Suprapubic skin (tissue), 4 donors: ENCODE results near the gene POLR2C. TPM values are rescaled to one million over a fixed set of nuclear protein-coding genes. Genes with fewer than 3 reads are reported as not detected.
A peak's percentile ranks its signal among the peaks of the same experiment; 100 is the strongest.

Experiments
- DNase-seq, 2 donors: peaks; one replicate each; pipeline ENCODE4 v3.0.0-alpha.2; 2019; ENCODE audit warnings: low spot score in 2 of 2
- H3K27ac ChIP-seq: fragments of 200-600 bp; sonication (generic); one replicate; pipeline ENCODE4 v1.5.1; 2019
- H3K27me3 ChIP-seq: fragments of 200-600 bp; sonication (generic); one replicate; pipeline ENCODE4 v1.5.1; 2019
- H3K36me3 ChIP-seq: fragments of 200-600 bp; sonication (generic); one replicate; pipeline ENCODE4 v1.5.1; 2019
- H3K4me1 ChIP-seq: fragments of 200-600 bp; sonication (generic); one replicate; pipeline ENCODE4 v1.5.1; 2019
- H3K4me3 ChIP-seq: fragments of 200-600 bp; sonication (generic); one replicate; pipeline ENCODE4 v1.5.1; 2019; ENCODE audit warnings: mild to moderate bottlenecking
- H3K9me3 ChIP-seq: fragments of 200-600 bp; sonication (generic); one replicate; pipeline ENCODE4 v1.5.1; 2019
- EP300 ChIP-seq: sonication (generic); formaldehyde crosslinking; IDR thresholded peaks from one replicate; pipeline ENCODE4 v1.6.1; 2017; ENCODE audit warnings: antibody characterized with exemption
- POLR2A ChIP-seq, 2 donors: fragments of 450-650 bp; IDR thresholded peaks; one replicate each; pipeline ENCODE4 v1.6.1; 2017; ENCODE audit warnings: antibody characterized with exemption in 2 of 2, mild to moderate bottlenecking in 2 of 2, moderate library complexity in 2 of 2
- POLR2AphosphoS5 ChIP-seq, 3 donors: sonication (generic); formaldehyde crosslinking; IDR thresholded peaks; one replicate each; pipeline ENCODE4 v1.6.1; 2017; ENCODE audit warnings: antibody characterized with exemption in 3 of 3
- WGBS: methylation state at CpG from one replicate; pipeline ENCODE4 v1.1.5; 2018; 5-methylcytosine and 5-hydroxymethylcytosine counted together
- total RNA-seq, 4 donors: library from RNA; depleted of rRNA; stranded (reverse); fragments of >200 nt; gene quantifications; one replicate each; pipeline ENCODE4 v1.1.0, GENCODE V29; 2016
- TF ChIP-seq, protein P1 (sequence below), 2 donors: fragments of 200-600 bp in 1 of 2; fragments of 450-650 bp in 1 of 2; sonication (generic) in 1 of 2; IDR thresholded peaks; one replicate each; pipeline ENCODE4 v1.5.1; 2016 to 2019; ENCODE audit warnings: antibody characterized with exemption in 2 of 2, mild to moderate bottlenecking in 1 of 2, moderate library complexity in 1 of 2

POLR2C gene
- total RNA-seq, 4 donors from 2014 or later: 65.0 to 80.3 (median 72.0) TPM

DNA sequence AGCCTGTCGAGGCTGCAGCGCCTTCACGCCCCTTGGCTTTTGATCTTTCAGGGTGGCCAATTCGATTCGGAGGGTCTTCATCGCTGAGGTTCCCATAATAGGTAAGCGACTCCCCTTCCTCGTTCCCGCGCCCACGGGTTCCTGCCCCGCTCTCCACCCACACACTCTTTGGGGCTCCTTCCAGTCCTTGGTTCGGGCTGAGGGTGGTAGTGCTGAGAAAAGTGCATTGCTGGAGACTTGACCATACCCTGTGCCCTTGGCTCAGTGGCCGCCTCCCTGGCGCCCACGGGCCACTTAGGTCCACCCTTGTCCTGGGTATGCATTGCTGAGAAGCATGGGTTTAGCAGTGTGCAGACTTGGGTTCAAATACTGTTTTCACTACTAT, 491 bp downstream of the POLR2C start:
- Histone ChIP-seq H3K4me3 (peak overlapping the region; percentile 88), H3K9me3 (no peaks in the 10 kb centered on the region), H3K36me3 (peaks cover 66% of the 10 kb centered on the region), H3K4me1 (peaks cover 20% of the 10 kb centered on the region), H3K27ac (peak overlapping the region; percentile 83), H3K27me3 (no peaks in the 10 kb centered on the region)
- 0% methylated on average over 14 of the region's 16 CpGs for WGBS
- no peak for DNase-seq
- TF ChIP-seq EP300 (no peak), POLR2A (IDR thresholded peaks at IDR 0.05) (no peak), POLR2AphosphoS5 (IDR thresholded peaks at IDR 0.05) (no peak)

DNA sequence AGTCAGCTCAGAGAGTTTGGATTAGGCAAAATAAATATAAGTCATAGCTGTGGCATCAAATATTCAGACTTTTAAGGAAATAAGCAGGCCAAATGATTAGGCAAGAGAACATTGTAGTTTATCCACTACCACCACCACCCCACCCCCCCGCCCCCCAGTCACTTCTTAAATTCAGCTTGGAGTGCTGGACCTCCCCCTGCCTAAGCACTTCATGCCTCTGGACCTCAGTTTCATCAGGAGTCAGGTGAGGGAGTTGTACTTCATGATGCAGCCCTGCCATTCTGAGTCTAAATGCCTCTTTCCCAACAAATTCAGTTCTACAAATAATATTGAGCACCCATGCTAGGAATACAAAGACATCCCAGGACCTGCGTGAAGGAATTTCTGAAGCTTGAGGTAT, 2.0 kb downstream of the POLR2C start:
- Histone ChIP-seq H3K27me3 (no peaks in the 10 kb centered on the region), H3K36me3 (peaks cover 66% of the 10 kb centered on the region), H3K27ac (no peak overlapping the region), H3K4me3 (no peak overlapping the region), H3K9me3 (no peaks in the 10 kb centered on the region), H3K4me1 (peaks cover 21% of the 10 kb centered on the region)
- WGBS: 94% methylated on average over 2 of the region's 2 CpGs
- TF ChIP-seq, protein P1, sequence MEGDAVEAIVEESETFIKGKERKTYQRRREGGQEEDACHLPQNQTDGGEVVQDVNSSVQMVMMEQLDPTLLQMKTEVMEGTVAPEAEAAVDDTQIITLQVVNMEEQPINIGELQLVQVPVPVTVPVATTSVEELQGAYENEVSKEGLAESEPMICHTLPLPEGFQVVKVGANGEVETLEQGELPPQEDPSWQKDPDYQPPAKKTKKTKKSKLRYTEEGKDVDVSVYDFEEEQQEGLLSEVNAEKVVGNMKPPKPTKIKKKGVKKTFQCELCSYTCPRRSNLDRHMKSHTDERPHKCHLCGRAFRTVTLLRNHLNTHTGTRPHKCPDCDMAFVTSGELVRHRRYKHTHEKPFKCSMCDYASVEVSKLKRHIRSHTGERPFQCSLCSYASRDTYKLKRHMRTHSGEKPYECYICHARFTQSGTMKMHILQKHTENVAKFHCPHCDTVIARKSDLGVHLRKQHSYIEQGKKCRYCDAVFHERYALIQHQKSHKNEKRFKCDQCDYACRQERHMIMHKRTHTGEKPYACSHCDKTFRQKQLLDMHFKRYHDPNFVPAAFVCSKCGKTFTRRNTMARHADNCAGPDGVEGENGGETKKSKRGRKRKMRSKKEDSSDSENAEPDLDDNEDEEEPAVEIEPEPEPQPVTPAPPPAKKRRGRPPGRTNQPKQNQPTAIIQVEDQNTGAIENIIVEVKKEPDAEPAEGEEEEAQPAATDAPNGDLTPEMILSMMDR (IDR thresholded peaks at IDR 0.05): no peak
- no peak for TF ChIP-seq EP300
- TF ChIP-seq POLR2A (IDR thresholded peaks at IDR 0.05): no peak
- TF ChIP-seq POLR2AphosphoS5 (IDR thresholded peaks at IDR 0.05): no peak
- no peak for DNase-seq

- H3K4me3 ChIP-seq: no peak overlapping the region
- no peak for TF ChIP-seq POLR2AphosphoS5 (IDR thresholded peaks at IDR 0.05)
- no peak for TF ChIP-seq EP300
- TF ChIP-seq, protein P1 (IDR thresholded peaks at IDR 0.05): no peak
- no peak for TF ChIP-seq POLR2A (IDR thresholded peaks at IDR 0.05)
- H3K27ac ChIP-seq: no peak overlapping the region
- peaks cover 32% of the 10 kb centered on the region for H3K4me1 ChIP-seq
- WGBS: 83% methylated on average over 2 of the region's 2 CpGs
- H3K27me3 ChIP-seq: no peaks in the 10 kb centered on the region
- peaks cover 82% of the 10 kb centered on the region for H3K36me3 ChIP-seq
- no peak for DNase-seq
- no peaks in the 10 kb centered on the region for H3K9me3 ChIP-seq
Observed at GRCh38 chr16:57468346-57468745, 5.9 kb downstream of the POLR2C start.

- Histone ChIP-seq H3K36me3 (peaks cover 89% of the 10 kb centered on the region), H3K27me3 (no peaks in the 10 kb centered on the region), H3K4me3 (no peak overlapping the region), H3K9me3 (no peaks in the 10 kb centered on the region), H3K4me1 (peaks cover 25% of the 10 kb centered on the region), H3K27ac (no peak overlapping the region)
- WGBS: 81% methylated on average over 11 of the region's 11 CpGs
- TF ChIP-seq, protein P1 (IDR thresholded peaks at IDR 0.05): no peak
- TF ChIP-seq POLR2AphosphoS5 (IDR thresholded peaks at IDR 0.05) (no peak), POLR2A (IDR thresholded peaks at IDR 0.05) (no peak), EP300 (no peak)
- DNase-seq: no peak
Observed at GRCh38 chr16:57469046-57469445, 6.6 kb downstream of the POLR2C start.

DNA sequence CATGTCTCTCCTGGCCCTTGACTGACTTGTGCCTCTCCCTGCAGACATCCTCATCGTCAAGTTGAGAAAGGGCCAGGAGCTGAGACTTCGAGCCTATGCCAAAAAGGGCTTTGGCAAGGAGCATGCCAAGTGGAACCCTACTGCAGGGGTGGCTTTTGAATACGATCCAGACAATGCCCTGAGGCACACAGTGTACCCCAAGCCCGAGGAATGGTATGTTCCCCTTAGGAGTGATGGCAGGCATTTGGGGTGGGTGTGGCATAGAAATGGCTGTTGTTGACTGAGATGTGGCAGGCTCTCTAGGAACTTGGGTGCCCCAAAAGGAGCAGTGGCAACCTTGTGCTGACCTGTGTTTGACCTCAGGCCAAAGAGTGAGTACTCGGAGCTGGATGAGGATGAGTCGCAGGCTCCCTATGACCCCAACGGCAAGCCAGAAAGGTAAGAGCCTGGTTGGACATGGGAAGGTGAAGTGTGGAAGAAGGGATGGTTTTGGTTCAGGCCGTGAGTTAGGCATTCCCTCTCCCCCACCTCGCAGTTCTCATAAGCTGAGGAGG, 7.5 kb downstream of the POLR2C start:
- Histone ChIP-seq H3K9me3 (no peaks in the 10 kb centered on the region), H3K36me3 (peaks cover 92% of the 10 kb centered on the region), H3K4me1 (peaks cover 18% of the 10 kb centered on the region), H3K27ac (no peak overlapping the region), H3K4me3 (no peak overlapping the region), H3K27me3 (no peaks in the 10 kb centered on the region)
- DNase-seq: no peak
- WGBS: 58% methylated on average over 8 of the region's 9 CpGs
- TF ChIP-seq POLR2AphosphoS5 (IDR thresholded peaks at IDR 0.05) (no peak), EP300 (no peak), POLR2A (IDR thresholded peaks at IDR 0.05) (no peak)
- TF ChIP-seq, protein P1 (IDR thresholded peaks at IDR 0.05): no peak

GRCh38 chr16:57470711-57471110, 8.2 kb downstream of the POLR2C start:
- DNase-seq: no peak
- WGBS: no CpG with 5 or more reads among the region's 6 CpGs
- no peaks in the 10 kb centered on the region for H3K27me3 ChIP-seq
- H3K9me3 ChIP-seq: no peaks in the 10 kb centered on the region
- H3K4me1 ChIP-seq: peaks cover 17% of the 10 kb centered on the region
- H3K4me3 ChIP-seq: no peak overlapping the region
- TF ChIP-seq POLR2AphosphoS5 (IDR thresholded peaks at IDR 0.05) (no peak), EP300 (no peak), POLR2A (IDR thresholded peaks at IDR 0.05) (no peak)
- TF ChIP-seq, protein P1 (IDR thresholded peaks at IDR 0.05): no peak
- H3K36me3 ChIP-seq: peaks cover 92% of the 10 kb centered on the region
- H3K27ac ChIP-seq: no peak overlapping the region
